PC-3 (cell line): Measurements from ENCODE around the gene RXRA. TPM values are rescaled to one million over a fixed set of nuclear protein-coding genes. Genes with fewer than 3 reads are reported as not detected.

Experiments used
- ATAC-seq: fragments of 200-7000 bp; cut with Tn5 transposase; 2 replicates; pipeline ENCODE4 v1.9.1; 2020; ENCODE audit warnings: mild to moderate bottlenecking, moderate library complexity
- BruUV-seq: library from RNA; stranded (reverse); fragments of 400-500 nt; replicated peaks from 2 replicates; lab custom pipeline; 2021; lab: Mats Ljungman, UMichigan
- CTCF ChIA-PET: fragments of 300-600 bp; sonication (Branson Sonifier 250); formaldehyde crosslinking; loops from one replicate; lab custom pipeline; 2022; ENCODE audit warnings: antibody characterized with exemption; lab: Charles Lee
- POLR2A ChIA-PET: fragments of 300-600 bp; sonication (Branson Sonifier 250); formaldehyde crosslinking; loops from one replicate; lab custom pipeline; 2022; ENCODE audit warnings: antibody characterized with exemption; ENCODE audit not compliant: unreplicated experiment; lab: Charles Lee
- DNase-seq: peaks from one replicate; pipeline ENCODE4 v3.0.0-alpha.2; 2015
- H2AFZ ChIP-seq: fragments of 300-600 bp; sonication (generic); 2 replicates; pipeline ENCODE4 v1.6.0; 2016; ENCODE audit warnings: antibody characterized with exemption, low read length
- H3F3A ChIP-seq: fragments of 300-600 bp; sonication (generic); one replicate; pipeline ENCODE4 v1.6.0; 2017; ENCODE audit warnings: antibody characterized with exemption, low read length, control low read depth, mild to moderate bottlenecking; ENCODE audit not compliant: unreplicated experiment
- H3K27ac ChIP-seq: fragments of 300-600 bp; sonication (generic); 2 replicates; pipeline ENCODE4 v1.5.1; 2016; ENCODE audit warnings: mild to moderate bottlenecking, low read length
- H3K27me3 ChIP-seq: fragments of 300-600 bp; sonication (generic); 2 replicates; pipeline ENCODE4 v1.6.1; 2016; ENCODE audit warnings: low read length, mixed read lengths
- H3K36me3 ChIP-seq: fragments of 300-600 bp; sonication (generic); 2 replicates; pipeline ENCODE4 v1.6.1; 2016; ENCODE audit warnings: low read depth, mixed run types, low read length, mixed read lengths
- H3K4me1 ChIP-seq: fragments of 300-600 bp; sonication (generic); 2 replicates; pipeline ENCODE4 v1.5.1; 2016; ENCODE audit warnings: low read length; ENCODE audit not compliant: insufficient read depth
- H3K4me2 ChIP-seq: fragments of 300-600 bp; sonication (generic); 2 replicates; pipeline ENCODE4 v1.6.0; 2016; ENCODE audit warnings: low read length
- H3K4me3 ChIP-seq: fragments of 300-600 bp; sonication (generic); 2 replicates; pipeline ENCODE4 v1.5.1; 2016; ENCODE audit warnings: mild to moderate bottlenecking, low read length, mixed read lengths
- H3K79me2 ChIP-seq: fragments of 300-600 bp; sonication (generic); 2 replicates; pipeline ENCODE4 v1.6.1; 2017; ENCODE audit warnings: low read length, mixed read lengths
- H3K9ac ChIP-seq: fragments of 300-600 bp; sonication (generic); 2 replicates; pipeline ENCODE4 v1.6.0; 2016; ENCODE audit warnings: mild to moderate bottlenecking, low read length
- H3K9me2 ChIP-seq: fragments of 300-600 bp; sonication (generic); replicated peaks from 2 replicates; pipeline ENCODE4 v1.6.1; 2016; ENCODE audit warnings: mixed run types, low read length, mixed read lengths
- H3K9me3 ChIP-seq: fragments of 300-600 bp; sonication (generic); 2 replicates; pipeline ENCODE4 v1.6.1; 2016; ENCODE audit warnings: low read length, mixed read lengths
- H4K20me1 ChIP-seq: fragments of 300-600 bp; sonication (generic); 2 replicates; pipeline ENCODE4 v1.6.1; 2016; ENCODE audit warnings: low read length, mixed read lengths
- CTCF ChIP-seq: fragments of 300-600 bp; sonication (generic); conservative IDR thresholded peaks from 2 replicates; pipeline ENCODE4 v1.5.1; 2017; ENCODE audit warnings: antibody characterized with exemption, low read depth, mild to moderate bottlenecking, low read length
- EZH2 ChIP-seq: fragments of 300-600 bp; sonication (generic); IDR thresholded peaks from one replicate; pipeline ENCODE4 v1.6.1; 2017; ENCODE audit warnings: antibody characterized with exemption, mild to moderate bottlenecking, low read length; ENCODE audit not compliant: unreplicated experiment
- EZH2phosphoT487 ChIP-seq: fragments of 300-600 bp; sonication (generic); IDR thresholded peaks from 2 replicates; pipeline ENCODE4 v1.6.1; 2018; ENCODE audit warnings: mild to moderate bottlenecking, antibody characterized with exemption, low read length, borderline replicate concordance
- intact Hi-C: fragments of 100-400 bp; cut with micrococcal nuclease; formaldehyde crosslinking; loops from 2 replicates; pipeline ENCODE4 v1.9.0; 2023
- total RNA-seq: library from RNA; depleted of rRNA; stranded (reverse); fragments of >200 nt; gene quantifications from 2 replicates; pipeline ENCODE4 v1.2.3, GENCODE V29; 2014

The RXRA gene
- total RNA-seq, 1 experiment from 2014 or later: 17.5 TPM

GRCh38 chr9:134393582-134394280, 67.5 kb downstream of the RXRA start:
- TF ChIP-seq EZH2: no peak
- no peak for TF ChIP-seq EZH2phosphoT487
- no peak for TF ChIP-seq CTCF
- DNase-seq (no peak), ATAC-seq (no peak)
- H3K9ac ChIP-seq: no peak overlapping the region
- H4K20me1 ChIP-seq: no peaks in the 10 kb centered on the region
- H3K27ac ChIP-seq: no peak overlapping the region
- no peaks in the 10 kb centered on the region for H3K36me3 ChIP-seq
- intact Hi-C loops: no loop called here
- H3K27me3 ChIP-seq: no peaks in the 10 kb centered on the region
- no peak overlapping the region for H2AFZ ChIP-seq
- peaks cover 16% of the 10 kb centered on the region for H3K79me2 ChIP-seq
- no peaks in the 10 kb centered on the region for H3K9me3 ChIP-seq
- no peak overlapping the region for H3K4me2 ChIP-seq
- no peaks in the 10 kb centered on the region for H3K4me1 ChIP-seq
- H3K9me2 ChIP-seq: no peaks in the 10 kb centered on the region
- ChIA-PET POLR2A (no interaction called here), CTCF (no interaction called here)
- BruUV-seq: no TSS peak
- H3K4me3 ChIP-seq: no peak overlapping the region
- H3F3A ChIP-seq: no peaks in the 10 kb centered on the region

DNA sequence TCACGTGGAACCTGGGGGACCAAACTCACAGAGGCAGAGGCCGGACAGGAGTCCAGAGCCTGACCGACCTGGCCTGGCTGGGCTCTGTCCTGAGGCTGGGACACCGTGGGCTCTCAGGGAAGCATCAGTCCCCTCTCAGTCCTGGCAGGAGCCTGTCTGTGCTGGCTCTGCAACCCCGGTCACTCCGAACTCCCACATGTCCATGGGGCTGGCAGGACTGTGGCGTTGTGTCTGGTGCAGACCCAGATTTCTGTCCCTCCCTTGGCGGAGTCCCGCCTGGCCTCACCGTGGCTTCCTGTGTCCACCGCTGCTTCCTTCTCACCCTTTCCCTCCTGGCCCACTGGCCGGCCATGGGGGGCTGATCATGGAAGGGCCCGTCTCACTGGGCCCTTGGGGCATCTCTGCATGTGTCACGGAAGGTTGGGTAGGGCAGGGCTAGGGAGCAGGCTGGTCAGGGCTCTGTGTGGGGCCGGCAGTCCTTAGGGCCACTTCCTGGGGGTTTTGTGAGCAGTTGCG, 68.8 kb downstream of the RXRA start:
- Histone ChIP-seq H2AFZ (no peak overlapping the region), H3K9me3 (0 out of 2 replicates have a peak, but pooled peaks cover 3% of the 10 kb centered on the region), H3K9ac (no peak overlapping the region), H3K4me1 (no peaks in the 10 kb centered on the region), H3K79me2 (peaks cover 23% of the 10 kb centered on the region; the same call in 1 of the 2 replicates), H3K36me3 (no peaks in the 10 kb centered on the region), H3F3A (no peaks in the 10 kb centered on the region), H3K4me2 (no peak overlapping the region), H3K4me3 (no peak overlapping the region), H3K27me3 (no peaks in the 10 kb centered on the region), H3K27ac (no peak overlapping the region), H4K20me1 (no peaks in the 10 kb centered on the region), H3K9me2 (no peaks in the 10 kb centered on the region)
- ChIA-PET CTCF (no interaction called here), POLR2A (no interaction called here)
- ATAC-seq: no peak
- no TSS peak for BruUV-seq
- no peak for TF ChIP-seq EZH2
- no peak for TF ChIP-seq EZH2phosphoT487
- no peak for TF ChIP-seq CTCF
- intact Hi-C loops: no loop called here
- DNase-seq: no peak

DNA sequence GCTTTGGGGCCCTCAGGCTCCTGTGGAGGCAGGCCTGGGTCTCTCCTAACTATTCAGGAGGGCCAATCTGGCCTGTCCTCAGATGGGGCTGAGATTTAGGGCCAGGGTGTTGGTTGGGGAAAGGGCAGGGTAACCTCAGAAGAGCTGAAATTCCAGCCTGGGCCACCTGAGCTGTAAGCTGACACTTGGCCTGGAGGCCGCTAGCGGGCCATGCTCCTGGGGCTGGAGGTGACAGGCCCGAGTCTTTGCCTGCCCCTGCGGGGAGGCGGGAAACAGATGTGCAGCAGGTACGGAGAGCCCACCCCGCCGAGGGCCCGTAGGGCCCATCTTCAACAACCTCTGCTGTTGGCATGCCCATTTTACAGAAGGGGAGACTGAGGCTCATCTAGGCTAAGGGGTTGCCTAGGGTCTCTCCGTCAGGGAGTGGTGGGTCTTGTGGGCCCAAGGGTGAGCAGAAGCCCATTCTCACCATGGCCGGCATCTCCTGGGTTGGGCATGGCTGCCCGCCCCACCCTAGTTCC, 69.5 kb downstream of the RXRA start:
- H2AFZ ChIP-seq: no peak overlapping the region
- H3K79me2 ChIP-seq: peaks cover 24% of the 10 kb centered on the region; the same call in 1 of the 2 replicates

More for the DNA sequence above, 69.5 kb downstream of the RXRA start:
- DNase-seq (no peak), ATAC-seq (no peak)
- no peaks in the 10 kb centered on the region for H3K36me3 ChIP-seq
- H3K9me3 ChIP-seq: 0 out of 2 replicates have a peak, but pooled peaks cover 3% of the 10 kb centered on the region
- no peaks in the 10 kb centered on the region for H3K27me3 ChIP-seq
- H3F3A ChIP-seq: no peaks in the 10 kb centered on the region
- TF ChIP-seq CTCF (no peak), EZH2 (no peak), EZH2phosphoT487 (no peak)
- no peaks in the 10 kb centered on the region for H4K20me1 ChIP-seq
- no peak overlapping the region for H3K9ac ChIP-seq
- POLR2A ChIA-PET: no interaction called here
- no TSS peak for BruUV-seq
- no peak overlapping the region for H3K4me3 ChIP-seq
- CTCF ChIA-PET: no interaction called here
- H3K27ac ChIP-seq: no peak overlapping the region
- intact Hi-C loops: no loop called here
- no peaks in the 10 kb centered on the region for H3K4me1 ChIP-seq
- no peak overlapping the region for H3K4me2 ChIP-seq
- no peaks in the 10 kb centered on the region for H3K9me2 ChIP-seq
